ENCODE data around the gene C19orf12.

Gene C19orf12

GRCh38 chr19:29699861-29700260 lies 15.2 kb downstream of the C19orf12 start:
- no peak for TF ChIP-seq NFIC (IDR thresholded peaks at IDR 0.05)
- no peak for TF ChIP-seq CEBPB (IDR thresholded peaks at IDR 0.05)
- no peak for TF ChIP-seq ZBTB7A (IDR thresholded peaks at IDR 0.05; ENCODE audit: low read depth)
- TF ChIP-seq TCF12 (IDR thresholded peaks at IDR 0.05; ENCODE audit: low read depth): no peak
- TF ChIP-seq EP300 (IDR thresholded peaks at IDR 0.05; ENCODE audit: borderline replicate concordance): no peak
- no peak for TF ChIP-seq YY1 (IDR thresholded peaks at IDR 0.05; ENCODE audit: low read depth)
- TF ChIP-seq CREB1 (IDR thresholded peaks at IDR 0.05; ENCODE audit: low read depth): no peak
- TF ChIP-seq USF1 (IDR thresholded peaks at IDR 0.05): no peak
- no peak for TF ChIP-seq TAF1 (IDR thresholded peaks at IDR 0.05; ENCODE audit: low read depth)
- no peak for TF ChIP-seq MAX (IDR thresholded peaks at IDR 0.05)
- TF ChIP-seq FOXM1 (IDR thresholded peaks at IDR 0.05; ENCODE audit: borderline replicate concordance, low read depth): no peak
- TF ChIP-seq RAD21 (IDR thresholded peaks at IDR 0.05; ENCODE audit: low read depth): no peak
- TF ChIP-seq EGR1 (IDR thresholded peaks at IDR 0.05): no peak
- TF ChIP-seq TEAD4 (IDR thresholded peaks at IDR 0.05): no peak
- TF ChIP-seq REST (IDR thresholded peaks at IDR 0.05; ENCODE audit: low read depth): no peak

GRCh38 chr19:29697523-29698261 lies 17.4 kb downstream of the C19orf12 start:
- TF ChIP-seq RAD21 (IDR thresholded peaks at IDR 0.05; ENCODE audit: low read depth) (no peak), YY1 (IDR thresholded peaks at IDR 0.05; ENCODE audit: low read depth) (no peak), CREB1 (IDR thresholded peaks at IDR 0.05; ENCODE audit: low read depth) (no peak), EGR1 (IDR thresholded peaks at IDR 0.05) (no peak), REST (IDR thresholded peaks at IDR 0.05; ENCODE audit: low read depth) (no peak), USF1 (IDR thresholded peaks at IDR 0.05) (no peak), MAX (IDR thresholded peaks at IDR 0.05) (no peak), CEBPB (IDR thresholded peaks at IDR 0.05) (no peak), NFIC (IDR thresholded peaks at IDR 0.05) (no peak), ZBTB7A (IDR thresholded peaks at IDR 0.05; ENCODE audit: low read depth) (no peak), TEAD4 (IDR thresholded peaks at IDR 0.05) (no peak), EP300 (IDR thresholded peaks at IDR 0.05; ENCODE audit: borderline replicate concordance) (no peak), FOXM1 (IDR thresholded peaks at IDR 0.05; ENCODE audit: borderline replicate concordance, low read depth) (no peak)

- TF ChIP-seq RAD21 (IDR thresholded peaks at IDR 0.05; ENCODE audit: low read depth) (no peak), TCF12 (IDR thresholded peaks at IDR 0.05; ENCODE audit: low read depth) (no peak), FOXM1 (IDR thresholded peaks at IDR 0.05; ENCODE audit: borderline replicate concordance, low read depth) (no peak), MAX (IDR thresholded peaks at IDR 0.05) (no peak), YY1 (IDR thresholded peaks at IDR 0.05; ENCODE audit: low read depth) (no peak), CREB1 (IDR thresholded peaks at IDR 0.05; ENCODE audit: low read depth) (no peak), EP300 (IDR thresholded peaks at IDR 0.05; ENCODE audit: borderline replicate concordance) (no peak), USF1 (IDR thresholded peaks at IDR 0.05) (no peak), TEAD4 (IDR thresholded peaks at IDR 0.05) (no peak), NFIC (IDR thresholded peaks at IDR 0.05) (no peak), REST (IDR thresholded peaks at IDR 0.05; ENCODE audit: low read depth) (no peak), CEBPB (IDR thresholded peaks at IDR 0.05) (no peak), TAF1 (IDR thresholded peaks at IDR 0.05; ENCODE audit: low read depth) (no peak), ZBTB7A (IDR thresholded peaks at IDR 0.05; ENCODE audit: low read depth) (no peak), EGR1 (IDR thresholded peaks at IDR 0.05) (no peak)
Measured at GRCh38 chr19:29696565-29696846, 18.6 kb downstream of the C19orf12 start.

Measured in Ishikawa (cell line).